ENCODE measurements around the gene GRP.

GRP gene

GRCh38 chr18:59219672-59220163, at the start of gene GRP:
Gene GRP, plus strand, starts transcription at chr18:59220158. Its CDS starts 108 bp downstream, at chr18:59220266.
- no peak for DNase-seq

- DNase-seq, result no peak
Measured at GRCh38 chr18:59172664-59173249, 47.2 kb upstream of the GRP start.

- DNase-seq, result no peak
Measured at GRCh38 chr18:59177485-59177884, 42.5 kb upstream of the GRP start.

GRCh38 chr18:59180150-59180845, 39.7 kb upstream of the GRP start:
- no peak for DNase-seq

- DNase-seq, result no peak
Measured at GRCh38 chr18:59182673-59183072, 37.3 kb upstream of the GRP start.

GRCh38 chr18:59189008-59189407, 30.9 kb upstream of the GRP start:
- DNase-seq, result no peak

- DNase-seq, result no peak
Measured at GRCh38 chr18:59189746-59190145, 30.2 kb upstream of the GRP start.

- DNase-seq, result no peak
Measured at GRCh38 chr18:59196161-59196725, 23.7 kb upstream of the GRP start.

GRCh38 chr18:59197636-59198035, 22.3 kb upstream of the GRP start:
- no peak for DNase-seq

GRCh38 chr18:59198215-59198614, 21.7 kb upstream of the GRP start:
- no peak for DNase-seq

GRCh38 chr18:59200787-59201186, 19.2 kb upstream of the GRP start:
- no peak for DNase-seq

GRCh38 chr18:59202258-59202820, 17.6 kb upstream of the GRP start:
- no peak for DNase-seq

GRCh38 chr18:59207506-59207905, 12.5 kb upstream of the GRP start:
- no peak for DNase-seq

GRCh38 chr18:59208602-59209125, 11.3 kb upstream of the GRP start:
- no peak for DNase-seq

- DNase-seq, result no peak
Measured at GRCh38 chr18:59210299-59210698, 9.7 kb upstream of the GRP start.

GRCh38 chr18:59211629-59212028, 8.3 kb upstream of the GRP start:
- no peak for DNase-seq

- DNase-seq, result no peak
Measured at GRCh38 chr18:59218018-59218417, 1.9 kb upstream of the GRP start.

GRCh38 chr18:59220164-59220783, 316 bp downstream of the GRP start:
- DNase-seq, result no peak

GRCh38 chr18:59220784-59221765, 1.1 kb downstream of the GRP start:
- no peak for DNase-seq

- no peak for DNase-seq
Measured at GRCh38 chr18:59222341-59222740, 2.4 kb downstream of the GRP start.

GRCh38 chr18:59228351-59228750, 8.4 kb downstream of the GRP start:
- DNase-seq, result no peak

- DNase-seq, result no peak
Measured at GRCh38 chr18:59229191-59229590, 9.2 kb downstream of the GRP start.
